ENCODE results near the gene DDX47.

The DDX47 gene

GRCh38 chr12:12835378-12836146 is 22.4 kb downstream of the DDX47 start:
- Histone ChIP-seq H3K27me3 (ENCODE audit: insufficient read depth, low read length, poor library complexity, severe bottlenecking) (no peaks in the 10 kb centered on the region), H3K36me3 (ENCODE audit: insufficient read depth, low read length) (peaks cover 20% of the 10 kb centered on the region; the same call in 1 of the 2 replicates), H3F3A (ENCODE audit: low read depth) (peaks cover 5% of the 10 kb centered on the region; the same call in 1 of the 2 replicates), H3K79me2 (ENCODE audit: insufficient read depth, low read length) (no peaks in the 10 kb centered on the region), H3K9ac (ENCODE audit: low read depth, low read length, poor library complexity, severe bottlenecking) (no peak overlapping the region), H3K9me2 (replicated peaks; ENCODE audit: low read depth, low read length) (no peaks in the 10 kb centered on the region), H3K9me3 (ENCODE audit: insufficient read depth, low read depth, low read length) (no peaks in the 10 kb centered on the region), H3K4me3 (ENCODE audit: low read length, poor library complexity, severe bottlenecking) (no peak overlapping the region), H3K4me1 (ENCODE audit: insufficient read depth, low read length, poor library complexity, severe bottlenecking) (peaks cover 5% of the 10 kb centered on the region), H2AFZ (ENCODE audit: low read length) (no peak overlapping the region), H3K4me2 (ENCODE audit: low read depth, low read length, poor library complexity, severe bottlenecking) (no peak overlapping the region), H4K20me1 (ENCODE audit: insufficient read depth, low read length, poor library complexity, severe bottlenecking) (no peaks in the 10 kb centered on the region)
- no peak for TF ChIP-seq EZH2phosphoT487 (IDR thresholded peaks at IDR 0.05; ENCODE audit: borderline replicate concordance)
- TF ChIP-seq, protein P1, sequence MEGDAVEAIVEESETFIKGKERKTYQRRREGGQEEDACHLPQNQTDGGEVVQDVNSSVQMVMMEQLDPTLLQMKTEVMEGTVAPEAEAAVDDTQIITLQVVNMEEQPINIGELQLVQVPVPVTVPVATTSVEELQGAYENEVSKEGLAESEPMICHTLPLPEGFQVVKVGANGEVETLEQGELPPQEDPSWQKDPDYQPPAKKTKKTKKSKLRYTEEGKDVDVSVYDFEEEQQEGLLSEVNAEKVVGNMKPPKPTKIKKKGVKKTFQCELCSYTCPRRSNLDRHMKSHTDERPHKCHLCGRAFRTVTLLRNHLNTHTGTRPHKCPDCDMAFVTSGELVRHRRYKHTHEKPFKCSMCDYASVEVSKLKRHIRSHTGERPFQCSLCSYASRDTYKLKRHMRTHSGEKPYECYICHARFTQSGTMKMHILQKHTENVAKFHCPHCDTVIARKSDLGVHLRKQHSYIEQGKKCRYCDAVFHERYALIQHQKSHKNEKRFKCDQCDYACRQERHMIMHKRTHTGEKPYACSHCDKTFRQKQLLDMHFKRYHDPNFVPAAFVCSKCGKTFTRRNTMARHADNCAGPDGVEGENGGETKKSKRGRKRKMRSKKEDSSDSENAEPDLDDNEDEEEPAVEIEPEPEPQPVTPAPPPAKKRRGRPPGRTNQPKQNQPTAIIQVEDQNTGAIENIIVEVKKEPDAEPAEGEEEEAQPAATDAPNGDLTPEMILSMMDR (conservative IDR thresholded peaks at IDR 0.05; ENCODE audit: low read length), result no peak

- Histone ChIP-seq H3K4me3 (ENCODE audit: low read length, poor library complexity, severe bottlenecking) (no peak overlapping the region), H3K79me2 (ENCODE audit: insufficient read depth, low read length) (no peaks in the 10 kb centered on the region), H3K9ac (ENCODE audit: low read depth, low read length, poor library complexity, severe bottlenecking) (no peak overlapping the region), H3K9me2 (replicated peaks; ENCODE audit: low read depth, low read length) (no peaks in the 10 kb centered on the region), H3K4me1 (ENCODE audit: insufficient read depth, low read length, poor library complexity, severe bottlenecking) (peaks cover 5% of the 10 kb centered on the region), H2AFZ (ENCODE audit: low read length) (no peak overlapping the region), H3K9me3 (ENCODE audit: insufficient read depth, low read depth, low read length) (no peaks in the 10 kb centered on the region), H3K4me2 (ENCODE audit: low read depth, low read length, poor library complexity, severe bottlenecking) (no peak overlapping the region), H3K27me3 (ENCODE audit: insufficient read depth, low read length, poor library complexity, severe bottlenecking) (no peaks in the 10 kb centered on the region), H4K20me1 (ENCODE audit: insufficient read depth, low read length, poor library complexity, severe bottlenecking) (no peaks in the 10 kb centered on the region), H3K36me3 (ENCODE audit: insufficient read depth, low read length) (peaks cover 16% of the 10 kb centered on the region; the same call in 1 of the 2 replicates), H3F3A (ENCODE audit: low read depth) (peaks cover 5% of the 10 kb centered on the region; the same call in 1 of the 2 replicates)
- TF ChIP-seq, protein P1 (conservative IDR thresholded peaks at IDR 0.05; ENCODE audit: low read length), result no peak
- TF ChIP-seq EZH2phosphoT487 (IDR thresholded peaks at IDR 0.05; ENCODE audit: borderline replicate concordance), result no peak
Observed at GRCh38 chr12:12836571-12836970, 23.4 kb downstream of the DDX47 start.

- Histone ChIP-seq H2AFZ (ENCODE audit: low read length) (no peak overlapping the region), H4K20me1 (ENCODE audit: insufficient read depth, low read length, poor library complexity, severe bottlenecking) (no peaks in the 10 kb centered on the region), H3K4me3 (ENCODE audit: low read length, poor library complexity, severe bottlenecking) (no peak overlapping the region), H3K36me3 (ENCODE audit: insufficient read depth, low read length) (peaks cover 12% of the 10 kb centered on the region; the same call in 1 of the 2 replicates), H3K4me2 (ENCODE audit: low read depth, low read length, poor library complexity, severe bottlenecking) (no peak overlapping the region), H3K9ac (ENCODE audit: low read depth, low read length, poor library complexity, severe bottlenecking) (no peak overlapping the region), H3K9me3 (ENCODE audit: insufficient read depth, low read depth, low read length) (no peaks in the 10 kb centered on the region), H3K9me2 (replicated peaks; ENCODE audit: low read depth, low read length) (no peaks in the 10 kb centered on the region), H3K4me1 (ENCODE audit: insufficient read depth, low read length, poor library complexity, severe bottlenecking) (peaks cover 5% of the 10 kb centered on the region), H3K27me3 (ENCODE audit: insufficient read depth, low read length, poor library complexity, severe bottlenecking) (no peaks in the 10 kb centered on the region), H3F3A (ENCODE audit: low read depth) (peaks cover 5% of the 10 kb centered on the region; the same call in 1 of the 2 replicates), H3K79me2 (ENCODE audit: insufficient read depth, low read length) (no peaks in the 10 kb centered on the region)
- TF ChIP-seq, protein P1 (conservative IDR thresholded peaks at IDR 0.05; ENCODE audit: low read length), result peak; percentile 78
- no peak for TF ChIP-seq EZH2phosphoT487 (IDR thresholded peaks at IDR 0.05; ENCODE audit: borderline replicate concordance)
Observed at GRCh38 chr12:12837025-12837812, 24.1 kb downstream of the DDX47 start.
